Measurements from ENCODE around the gene MCC. TPM values are rescaled to one million over a fixed set of nuclear protein-coding genes. Genes with fewer than 3 reads are reported as not detected.

Gene MCC
- total and polyA plus RNA-seq, 4 donors = 4.5 to 20.0 (median 9.7) TPM

DNA sequence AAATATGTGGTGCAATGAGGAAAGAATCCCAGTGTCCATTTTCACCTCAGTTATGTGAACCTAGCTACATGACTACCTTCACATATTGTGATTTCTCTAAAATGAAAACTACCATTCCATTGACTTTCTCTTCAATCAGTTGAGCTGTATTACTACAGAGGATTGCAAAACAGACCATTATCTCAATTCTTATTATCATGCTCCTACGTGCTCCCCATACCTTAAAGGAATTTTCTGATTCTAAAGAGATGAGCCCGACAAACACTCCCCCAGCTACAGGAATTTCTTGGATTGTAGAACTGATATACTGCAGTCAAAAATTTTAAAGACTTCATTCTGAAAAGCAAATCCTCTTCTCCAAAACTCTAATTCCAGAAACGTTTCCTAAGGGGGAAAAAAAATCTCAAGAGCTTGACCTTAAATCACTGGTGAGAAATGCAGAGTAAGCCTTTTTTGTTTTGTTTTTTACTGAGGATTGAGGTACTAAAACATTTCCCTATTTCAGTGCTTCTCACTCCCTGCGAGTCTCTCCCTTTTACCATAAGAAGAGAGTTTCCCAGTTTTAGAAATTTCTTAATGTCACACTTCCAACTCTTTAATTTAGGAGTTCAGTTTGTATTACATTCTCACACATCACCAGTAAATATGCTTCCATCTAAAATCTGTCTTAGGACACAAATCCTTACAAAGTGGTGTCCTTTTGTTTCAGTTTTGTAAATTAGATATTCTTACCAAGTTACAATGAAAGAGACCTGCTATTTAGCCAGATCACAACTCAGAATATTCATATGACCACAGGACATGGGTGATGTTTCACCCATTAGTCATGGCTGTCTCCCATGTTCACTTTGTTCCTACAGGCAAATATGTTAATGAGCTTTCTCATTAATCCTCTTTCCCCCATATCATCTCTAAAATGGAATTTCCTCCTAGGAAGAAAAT, 257.3 kb downstream of the MCC start:
- intact Hi-C loops (cut with DNase I) = no loop called here
- no peaks in the 10 kb centered on the region for H3K4me1 ChIP-seq (ENCODE audit: control insufficient read depth in 1 of 2, insufficient read depth in 2 of 2, low read length in 2 of 2)
- H3K36me3 ChIP-seq (ENCODE audit: control insufficient read depth in 1 of 2, insufficient read depth in 2 of 2, low read length in 1 of 2) = no peaks in the 10 kb centered on the region
- H3K9me3 ChIP-seq (ENCODE audit: control insufficient read depth, low read length) = no peaks in the 10 kb centered on the region
- ATAC-seq (ENCODE audit: low FRiP score) = no peak
- no peak overlapping the region for H3K4me3 ChIP-seq (ENCODE audit: low read length in 2 of 2)
- no peak overlapping the region for H3K27ac ChIP-seq (ENCODE audit: low read depth in 1 of 2, low read length in 2 of 2)
- no peak for DNase-seq
- H3K27me3 ChIP-seq (ENCODE audit: control insufficient read depth in 1 of 2, insufficient read depth in 2 of 2, low read length in 1 of 2) = no peaks in the 10 kb centered on the region
- 81 to 83% methylated on average over 4 of the region's 4 CpGs for WGBS, 2 donors

DNA sequence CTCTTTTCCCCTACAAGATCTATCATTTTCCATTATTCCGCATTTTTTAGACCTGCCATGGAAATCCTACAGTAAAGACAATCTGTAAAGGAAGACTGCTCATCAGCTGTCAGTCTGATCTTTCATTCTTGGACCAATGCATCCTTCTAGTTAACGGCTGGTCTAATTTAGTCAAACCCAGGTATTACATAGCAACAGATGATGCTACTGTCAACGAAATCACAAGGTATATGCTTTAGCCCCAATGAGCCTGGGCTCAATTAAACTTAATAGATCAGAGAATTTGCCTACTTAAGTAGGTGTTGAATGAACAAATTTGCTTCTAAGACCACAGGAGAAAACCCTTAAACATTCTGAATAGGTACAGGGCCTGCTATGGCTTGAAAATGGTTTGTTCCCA, 260.5 kb downstream of the MCC start:
- DNase-seq (no peak), ATAC-seq (ENCODE audit: low FRiP score) (no peak)
- H3K36me3 ChIP-seq (ENCODE audit: control insufficient read depth in 1 of 2, insufficient read depth in 2 of 2, low read length in 1 of 2) = no peaks in the 10 kb centered on the region
- intact Hi-C loops (cut with DNase I) = no loop called here
- H3K27me3 ChIP-seq (ENCODE audit: control insufficient read depth in 1 of 2, insufficient read depth in 2 of 2, low read length in 1 of 2) = no peaks in the 10 kb centered on the region
- WGBS, 2 donors = 62 to 74% methylated on average over 3 of the region's 3 CpGs
- no peak overlapping the region for H3K4me3 ChIP-seq (ENCODE audit: low read length in 2 of 2)
- H3K4me1 ChIP-seq (ENCODE audit: control insufficient read depth in 1 of 2, insufficient read depth in 2 of 2, low read length in 2 of 2) = no peaks in the 10 kb centered on the region
- H3K27ac ChIP-seq (ENCODE audit: low read depth in 1 of 2, low read length in 2 of 2) = no peak overlapping the region
- peaks cover 1% of the 10 kb centered on the region for H3K9me3 ChIP-seq (ENCODE audit: control insufficient read depth, low read length)

DNA sequence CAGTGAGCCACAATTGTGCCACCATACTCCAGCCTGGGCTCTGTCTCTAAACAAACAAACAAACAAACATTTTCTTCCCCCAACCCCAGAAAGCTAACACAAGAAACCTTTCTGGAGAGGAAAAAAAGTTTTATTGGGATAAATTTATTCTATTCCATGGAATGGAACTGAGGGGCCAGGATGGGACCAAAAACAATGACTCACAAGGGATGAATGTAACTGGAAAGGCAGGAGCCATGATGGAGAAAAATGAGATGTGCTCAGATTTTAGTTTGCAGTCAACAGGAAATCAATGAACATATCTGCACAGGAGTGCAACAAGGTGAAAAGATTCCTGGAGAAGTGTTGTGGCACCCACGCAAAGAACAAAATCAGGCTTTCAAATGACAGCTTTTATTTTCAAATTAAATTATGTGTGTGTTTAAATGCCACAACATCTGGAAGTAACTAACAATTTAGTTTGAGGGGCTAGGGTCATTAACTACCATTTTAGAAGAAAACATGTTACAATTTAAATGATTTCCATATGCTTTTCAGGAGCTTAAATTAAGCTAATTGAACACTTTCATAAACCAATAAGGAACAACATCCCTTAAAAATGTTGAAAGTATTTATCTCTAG, 262.0 kb downstream of the MCC start:
- Histone ChIP-seq H3K4me3 (ENCODE audit: low read length in 2 of 2) (no peak overlapping the region), H3K36me3 (ENCODE audit: control insufficient read depth in 1 of 2, insufficient read depth in 2 of 2, low read length in 1 of 2) (no peaks in the 10 kb centered on the region), H3K9me3 (ENCODE audit: control insufficient read depth, low read length) (peaks cover 1% of the 10 kb centered on the region), H3K4me1 (ENCODE audit: control insufficient read depth in 1 of 2, insufficient read depth in 2 of 2, low read length in 2 of 2) (no peaks in the 10 kb centered on the region), H3K27me3 (ENCODE audit: control insufficient read depth in 1 of 2, insufficient read depth in 2 of 2, low read length in 1 of 2) (no peaks in the 10 kb centered on the region), H3K27ac (ENCODE audit: low read depth in 1 of 2, low read length in 2 of 2) (no peak overlapping the region)
- DNase-seq (no peak), ATAC-seq (ENCODE audit: low FRiP score) (no peak)
- WGBS, 2 donors = 95 to 100% methylated on average over 1 of the region's 1 CpG
- intact Hi-C loops (cut with DNase I) = no loop called here

DNA sequence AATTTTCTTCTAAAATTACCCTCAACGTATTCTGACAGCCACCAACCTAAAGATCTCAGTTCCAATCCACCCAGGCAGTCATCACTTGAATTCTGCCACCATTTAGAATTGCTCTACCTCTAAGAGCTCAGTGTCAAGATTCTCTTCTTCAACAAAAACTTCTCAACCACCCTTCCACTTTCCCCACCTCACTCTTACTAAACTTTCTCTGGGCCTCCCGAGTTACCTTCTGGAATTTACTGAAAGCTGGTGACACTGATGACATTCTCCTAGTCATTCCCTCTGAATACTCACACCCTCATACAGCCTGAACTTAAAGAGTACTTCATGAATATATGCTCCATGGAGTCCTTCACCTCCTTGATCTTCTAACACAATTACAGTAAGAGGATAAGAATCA, 263.0 kb downstream of the MCC start:
- no peaks in the 10 kb centered on the region for H3K4me1 ChIP-seq (ENCODE audit: control insufficient read depth in 1 of 2, insufficient read depth in 2 of 2, low read length in 2 of 2)
- H3K36me3 ChIP-seq (ENCODE audit: control insufficient read depth in 1 of 2, insufficient read depth in 2 of 2, low read length in 1 of 2) = no peaks in the 10 kb centered on the region
- peaks cover 1% of the 10 kb centered on the region for H3K9me3 ChIP-seq (ENCODE audit: control insufficient read depth, low read length)
- DNase-seq (no peak), ATAC-seq (ENCODE audit: low FRiP score) (no peak)
- no peak overlapping the region for H3K4me3 ChIP-seq (ENCODE audit: low read length in 2 of 2)
- no peaks in the 10 kb centered on the region for H3K27me3 ChIP-seq (ENCODE audit: control insufficient read depth in 1 of 2, insufficient read depth in 2 of 2, low read length in 1 of 2)
- intact Hi-C loops (cut with DNase I) = no loop called here
- H3K27ac ChIP-seq (ENCODE audit: low read depth in 1 of 2, low read length in 2 of 2) = no peak overlapping the region
- 92 to 94% methylated on average over 2 of the region's 2 CpGs for WGBS, 2 donors

DNA sequence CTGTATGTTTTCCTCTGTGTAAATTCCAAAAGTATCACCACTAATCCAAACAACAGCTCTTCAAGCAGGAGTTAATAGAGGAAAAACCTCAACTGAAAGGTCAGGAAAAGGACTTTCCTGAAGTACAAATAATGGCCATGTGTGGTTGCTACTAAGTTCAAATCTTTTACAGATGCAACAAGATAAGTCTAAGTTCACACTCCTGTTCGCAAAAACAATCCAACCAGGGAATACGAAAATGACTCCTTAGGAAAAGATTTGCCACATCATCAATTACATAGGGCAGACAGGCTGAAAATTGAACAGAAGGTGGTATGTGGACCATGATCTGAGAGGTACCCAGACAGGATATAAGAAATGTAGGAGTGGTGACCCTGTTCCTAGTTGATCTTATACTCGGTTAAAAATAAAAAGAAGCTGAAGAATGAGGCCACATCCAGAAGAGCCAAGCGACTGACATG, 263.6 kb downstream of the MCC start:
- H3K27me3 ChIP-seq (ENCODE audit: control insufficient read depth in 1 of 2, insufficient read depth in 2 of 2, low read length in 1 of 2) = no peaks in the 10 kb centered on the region
- H3K4me3 ChIP-seq (ENCODE audit: low read length in 2 of 2) = no peak overlapping the region
- H3K9me3 ChIP-seq (ENCODE audit: control insufficient read depth, low read length) = peaks cover 1% of the 10 kb centered on the region
- intact Hi-C loops (cut with DNase I) = no loop called here
- no peak overlapping the region for H3K27ac ChIP-seq (ENCODE audit: low read depth in 1 of 2, low read length in 2 of 2)
- ATAC-seq (ENCODE audit: low FRiP score) (no peak), DNase-seq (no peak)
- H3K4me1 ChIP-seq (ENCODE audit: control insufficient read depth in 1 of 2, insufficient read depth in 2 of 2, low read length in 2 of 2) = no peaks in the 10 kb centered on the region
- H3K36me3 ChIP-seq (ENCODE audit: control insufficient read depth in 1 of 2, insufficient read depth in 2 of 2, low read length in 1 of 2) = no peaks in the 10 kb centered on the region
- WGBS, 2 donors = 90 to 91% methylated on average over 4 of the region's 4 CpGs

DNA sequence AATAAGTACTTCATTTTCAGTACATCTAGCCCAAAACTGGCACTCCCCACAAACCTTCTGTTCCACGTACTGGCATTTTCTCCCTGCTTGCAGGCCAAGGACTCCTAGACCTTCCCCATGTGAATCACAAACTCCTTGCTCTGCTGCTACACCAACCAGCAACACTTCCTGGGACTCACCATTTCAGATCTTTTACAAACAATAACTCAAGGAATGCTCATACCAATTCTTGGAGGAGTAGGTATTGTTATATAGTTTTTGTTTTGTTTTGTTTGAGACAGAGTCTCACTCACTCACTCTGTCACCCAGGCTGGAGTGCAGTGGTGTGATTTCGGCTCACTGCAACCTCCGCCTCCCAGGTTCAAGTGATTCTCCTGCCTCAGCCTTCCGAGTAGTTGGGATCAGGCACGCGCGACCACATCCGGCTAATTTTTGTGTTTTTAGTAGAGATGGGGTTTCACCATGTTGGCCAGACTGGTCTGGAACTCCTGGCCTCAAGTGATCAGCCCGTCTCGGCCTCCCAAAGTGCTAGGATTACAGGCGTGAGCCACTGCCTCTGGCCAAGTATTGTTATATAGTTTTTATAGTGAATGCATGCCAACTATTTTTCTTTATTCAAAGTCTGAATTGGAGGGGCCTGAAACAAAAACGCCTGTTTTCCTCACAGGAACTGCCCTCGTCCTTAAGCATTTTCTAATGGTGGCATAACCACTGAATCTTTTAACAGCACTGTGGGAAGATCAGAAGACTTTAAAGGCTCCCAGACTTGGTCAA, 264.2 kb downstream of the MCC start:
- Histone ChIP-seq H3K36me3 (ENCODE audit: control insufficient read depth in 1 of 2, insufficient read depth in 2 of 2, low read length in 1 of 2) (no peaks in the 10 kb centered on the region), H3K27me3 (ENCODE audit: control insufficient read depth in 1 of 2, insufficient read depth in 2 of 2, low read length in 1 of 2) (no peaks in the 10 kb centered on the region), H3K4me1 (ENCODE audit: control insufficient read depth in 1 of 2, insufficient read depth in 2 of 2, low read length in 2 of 2) (no peaks in the 10 kb centered on the region), H3K27ac (ENCODE audit: low read depth in 1 of 2, low read length in 2 of 2) (no peak overlapping the region), H3K4me3 (ENCODE audit: low read length in 2 of 2) (no peak overlapping the region), H3K9me3 (ENCODE audit: control insufficient read depth, low read length) (peaks cover 1% of the 10 kb centered on the region)
- no peak for DNase-seq
- intact Hi-C loops (cut with DNase I) = no loop called here
- 88 to 91% methylated on average over 13 of the region's 13 CpGs for WGBS, 2 donors
- ATAC-seq (ENCODE audit: low FRiP score) = no peak

DNA sequence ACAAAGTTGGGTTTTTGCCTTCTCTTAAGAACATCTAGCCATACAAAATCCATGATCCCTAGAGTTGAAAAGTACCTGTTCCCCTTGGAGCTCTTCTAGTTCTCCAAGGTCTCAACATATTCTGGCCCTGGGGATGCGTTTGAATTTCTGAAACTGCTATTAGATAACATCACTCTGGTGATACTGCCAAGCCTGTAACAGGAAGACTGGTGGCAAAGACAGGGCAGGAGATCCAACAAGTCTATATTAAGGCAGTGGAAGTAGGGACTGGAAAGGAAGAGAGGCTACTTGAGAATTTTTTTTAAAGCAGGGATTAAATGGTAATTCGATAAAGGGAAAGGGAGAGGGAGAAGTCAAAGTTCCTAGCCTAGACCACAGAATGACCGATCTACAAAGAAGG, 264.9 kb downstream of the MCC start:
- Histone ChIP-seq H3K36me3 (ENCODE audit: control insufficient read depth in 1 of 2, insufficient read depth in 2 of 2, low read length in 1 of 2) (no peaks in the 10 kb centered on the region), H3K4me1 (ENCODE audit: control insufficient read depth in 1 of 2, insufficient read depth in 2 of 2, low read length in 2 of 2) (no peaks in the 10 kb centered on the region), H3K27me3 (ENCODE audit: control insufficient read depth in 1 of 2, insufficient read depth in 2 of 2, low read length in 1 of 2) (no peaks in the 10 kb centered on the region), H3K4me3 (ENCODE audit: low read length in 2 of 2) (no peak overlapping the region), H3K27ac (ENCODE audit: low read depth in 1 of 2, low read length in 2 of 2) (no peak overlapping the region), H3K9me3 (ENCODE audit: control insufficient read depth, low read length) (peaks cover 1% of the 10 kb centered on the region)
- intact Hi-C loops (cut with DNase I) = no loop called here
- ATAC-seq (ENCODE audit: low FRiP score) (no peak), DNase-seq (no peak)
- 86 to 87% methylated on average over 3 of the region's 3 CpGs for WGBS, 2 donors

DNA sequence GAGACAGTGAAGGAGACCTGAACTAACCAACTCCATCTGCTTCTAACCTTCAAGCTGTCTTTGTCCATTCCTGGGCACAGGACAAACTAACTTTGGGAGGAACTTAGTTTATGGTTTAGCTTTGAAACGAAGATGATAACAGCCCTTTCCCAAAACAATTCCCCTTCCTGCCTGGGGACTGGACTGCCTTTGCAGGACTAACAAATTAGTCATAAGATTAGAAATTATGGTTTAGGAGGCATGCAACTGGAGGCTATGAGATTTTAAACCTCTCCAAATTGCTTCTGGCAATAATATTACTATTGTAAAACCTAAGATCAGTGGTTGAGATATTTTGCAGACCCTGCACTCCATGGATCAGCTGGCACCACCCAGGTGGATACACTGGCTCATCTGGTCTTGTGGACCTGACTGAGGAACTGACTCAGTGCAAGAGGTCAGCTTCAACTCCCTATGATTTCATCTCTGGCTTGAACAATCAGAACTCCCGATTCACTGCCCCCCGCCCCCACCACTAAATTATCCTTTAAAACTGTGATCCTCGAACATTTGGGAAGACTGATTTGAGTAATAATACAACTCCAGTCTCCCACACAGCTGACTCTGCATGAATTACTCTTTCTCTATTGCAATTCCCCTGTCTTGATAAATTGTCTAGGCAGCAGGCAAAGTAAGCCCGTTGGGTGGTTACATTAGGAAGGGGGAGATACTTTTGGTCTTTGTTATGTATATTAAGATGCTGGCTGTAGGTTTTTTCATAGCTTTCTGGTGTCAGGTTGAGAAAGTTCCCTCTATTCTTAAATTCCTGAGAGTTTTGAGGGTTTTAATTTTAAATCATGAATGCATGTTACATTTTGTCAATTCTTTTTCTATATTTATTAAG, 266.7 kb downstream of the MCC start:
- DNase-seq (no peak), ATAC-seq (ENCODE audit: low FRiP score) (no peak)
- intact Hi-C loops (cut with DNase I) = no loop called here

More for the DNA sequence above, 266.7 kb downstream of the MCC start:
- Histone ChIP-seq H3K4me1 (ENCODE audit: control insufficient read depth in 1 of 2, insufficient read depth in 2 of 2, low read length in 2 of 2) (no peaks in the 10 kb centered on the region), H3K36me3 (ENCODE audit: control insufficient read depth in 1 of 2, insufficient read depth in 2 of 2, low read length in 1 of 2) (no peaks in the 10 kb centered on the region), H3K27ac (ENCODE audit: low read depth in 1 of 2, low read length in 2 of 2) (no peak overlapping the region), H3K27me3 (ENCODE audit: control insufficient read depth in 1 of 2, insufficient read depth in 2 of 2, low read length in 1 of 2) (no peaks in the 10 kb centered on the region), H3K4me3 (ENCODE audit: low read length in 2 of 2) (no peak overlapping the region), H3K9me3 (ENCODE audit: control insufficient read depth, low read length) (peaks cover 1% of the 10 kb centered on the region)
- WGBS, 2 donors = 74 to 81% methylated on average over 5 of the region's 5 CpGs

Data from aorta (tissue), 5 donors.